ENCODE results near the gene CDC42EP2.

The CDC42EP2 gene

DNA sequence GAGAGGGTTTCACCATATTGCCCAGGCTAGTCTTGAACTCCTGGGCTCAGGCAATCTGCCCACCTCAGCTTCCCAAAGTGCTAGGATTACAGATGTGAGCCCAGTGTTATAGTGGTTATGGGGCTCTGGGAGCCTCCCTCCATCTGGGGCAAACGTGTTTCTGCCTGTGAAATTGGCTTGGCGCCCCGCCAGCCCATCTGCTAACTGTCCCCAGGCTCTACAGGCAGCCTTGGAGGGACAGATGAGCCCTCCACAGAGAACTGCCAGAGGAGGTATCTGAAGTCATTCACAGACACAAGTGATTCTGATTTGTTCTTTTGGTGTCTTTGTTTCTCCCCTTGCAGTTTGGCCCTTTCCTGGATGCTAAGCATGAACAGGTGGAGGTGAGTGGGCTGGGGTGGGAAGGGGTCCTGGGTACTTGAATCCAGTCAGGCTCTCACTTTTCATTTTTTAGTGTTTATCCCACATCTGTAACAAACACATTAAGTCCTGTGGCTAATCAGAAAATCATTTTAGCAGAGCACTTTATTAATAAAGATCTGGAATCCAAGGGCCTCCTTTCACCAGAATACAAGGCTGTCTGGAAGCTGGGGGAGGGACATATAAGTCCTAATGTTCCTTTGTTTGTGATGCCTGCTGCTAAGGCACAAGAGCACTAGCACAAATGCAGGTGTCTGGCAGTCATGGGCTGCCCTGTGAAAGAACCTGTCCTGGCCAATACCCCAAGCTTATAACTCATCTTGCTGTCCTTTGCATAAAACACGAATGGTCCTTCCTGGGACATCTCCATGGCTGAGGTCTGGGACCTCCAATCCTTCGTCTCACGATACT is 25.7 kb upstream of the CDC42EP2 start:
- Histone ChIP-seq H3K27me3 (ENCODE audit: control insufficient read depth in 3 of 3, insufficient read depth in 3 of 3, low read depth in 1 of 3, low read length in 3 of 3) (no peaks in the 10 kb centered on the region), H3K36me3 (replicated peaks in 1 of 2; ENCODE audit: control insufficient read depth in 2 of 2, insufficient read depth in 2 of 2, low read length in 2 of 2) (peaks cover 48 to 99% of the 10 kb centered on the region in 2 donors), H3K4ac (ENCODE audit: low read length) (no peak overlapping the region), H3K4me3 (ENCODE audit: low read length in 2 of 2) (no peak overlapping the region), H2BK120ac (ENCODE audit: low read depth, low read length) (no peak overlapping the region), H4K8ac (ENCODE audit: low read depth, low read length) (no peak overlapping the region), H3K79me1 (ENCODE audit: low read depth, low read length) (no peaks in the 10 kb centered on the region), H2BK12ac (ENCODE audit: low read length) (no peak overlapping the region), H4K91ac (ENCODE audit: low read depth, low read length, poor library complexity) (no peak overlapping the region), H3K23ac (ENCODE audit: low read depth, low read length, poor library complexity) (no peak overlapping the region), H3K14ac (ENCODE audit: low read length) (no peak overlapping the region), H2BK5ac (ENCODE audit: low read length) (no peak overlapping the region), H3K27ac (replicated peaks; ENCODE audit: low read length) (no peak overlapping the region), H3K18ac (ENCODE audit: low read length) (no peak overlapping the region), H3K4me2 (ENCODE audit: insufficient read depth, low read length, poor library complexity, severe bottlenecking) (no peak overlapping the region), H3K4me1 (ENCODE audit: control insufficient read depth in 2 of 2, insufficient read depth in 1 of 2, low read depth in 1 of 2, low read length in 2 of 2) (no peaks in the 10 kb centered on the region), H2BK15ac (ENCODE audit: low read length) (no peak overlapping the region), H2AFZ (ENCODE audit: low read length) (no peak overlapping the region), H3K9me3 (replicated peaks in 1 of 2; ENCODE audit: control insufficient read depth in 2 of 2, insufficient read depth in 1 of 2, low read depth in 1 of 2, low read length in 2 of 2) (no peaks in the 10 kb centered on the region), H2AK5ac (ENCODE audit: low read depth, low read length) (no peak overlapping the region), H3K9ac (ENCODE audit: low read depth, low read length, poor library complexity) (no peak overlapping the region)
- no CpG with 5 or more reads among the region's 6 CpGs for WGBS, 2 donors (ENCODE audit: extremely low coverage in 2 of 2, insufficient read length in 2 of 2, insufficient replicate concordance in 1 of 2)
- no peak for DNase-seq (ENCODE audit: low spot score)

DNA sequence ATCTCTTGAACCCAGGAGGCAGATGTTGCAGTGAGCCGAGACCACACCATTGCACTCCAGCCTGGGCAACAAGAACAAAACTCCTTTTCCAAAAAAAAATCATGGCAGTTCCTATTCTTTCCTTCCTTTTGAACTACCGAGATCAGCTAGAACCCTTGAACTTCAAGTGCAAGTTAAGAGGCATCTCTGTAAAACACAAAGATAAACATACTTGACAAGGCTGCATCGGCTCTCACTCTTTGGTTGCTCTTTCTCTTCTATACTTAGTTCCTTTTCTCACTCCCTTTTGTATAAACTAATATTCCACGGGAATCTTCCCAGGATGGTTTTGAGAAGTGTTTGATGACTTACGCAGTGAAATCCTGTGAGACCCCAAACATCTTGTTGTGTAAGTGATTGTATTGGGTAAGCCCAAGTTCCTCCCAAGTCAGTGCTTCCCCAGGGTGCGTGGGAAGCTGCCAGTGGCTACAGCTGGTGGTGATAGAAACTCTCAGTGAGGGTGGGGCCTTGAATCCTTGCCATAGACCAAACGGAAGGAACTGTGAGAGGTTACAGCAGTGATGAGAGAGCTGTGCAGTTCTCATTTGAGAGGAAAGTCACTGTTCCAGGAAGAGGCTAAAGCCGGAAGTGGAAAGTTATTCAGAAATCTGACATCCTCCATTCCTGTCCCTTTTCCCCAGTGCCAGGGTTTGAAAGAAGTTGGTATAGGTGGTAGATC is 24.1 kb upstream of the CDC42EP2 start:
- no peak overlapping the region for H3K4me3 ChIP-seq (ENCODE audit: low read length in 2 of 2)
- no peak overlapping the region for H4K8ac ChIP-seq (ENCODE audit: low read depth, low read length)
- no peak overlapping the region for H4K91ac ChIP-seq (ENCODE audit: low read depth, low read length, poor library complexity)
- no peak for DNase-seq (ENCODE audit: low spot score)
- no peak overlapping the region for H3K4me2 ChIP-seq (ENCODE audit: insufficient read depth, low read length, poor library complexity, severe bottlenecking)
- no peak overlapping the region for H3K23ac ChIP-seq (ENCODE audit: low read depth, low read length, poor library complexity)
- no CpG with 5 or more reads among the region's 8 CpGs for WGBS, 2 donors (ENCODE audit: extremely low coverage in 2 of 2, insufficient read length in 2 of 2, insufficient replicate concordance in 1 of 2)
- H3K9ac ChIP-seq (ENCODE audit: low read depth, low read length, poor library complexity) = no peak overlapping the region
- no peaks in the 10 kb centered on the region for H3K79me1 ChIP-seq (ENCODE audit: low read depth, low read length)
- H3K4me1 ChIP-seq (ENCODE audit: control insufficient read depth in 2 of 2, insufficient read depth in 1 of 2, low read depth in 1 of 2, low read length in 2 of 2) = no peaks in the 10 kb centered on the region
- H3K4ac ChIP-seq (ENCODE audit: low read length) = no peak overlapping the region
- peaks cover 54 to 99% of the 10 kb centered on the region in 2 donors for H3K36me3 ChIP-seq (replicated peaks in 1 of 2; ENCODE audit: control insufficient read depth in 2 of 2, insufficient read depth in 2 of 2, low read length in 2 of 2)
- no peak overlapping the region for H3K18ac ChIP-seq (ENCODE audit: low read length)
- H3K14ac ChIP-seq (ENCODE audit: low read length) = no peak overlapping the region
- no peak overlapping the region for H2BK15ac ChIP-seq (ENCODE audit: low read length)
- H3K9me3 ChIP-seq (replicated peaks in 1 of 2; ENCODE audit: control insufficient read depth in 2 of 2, insufficient read depth in 1 of 2, low read depth in 1 of 2, low read length in 2 of 2) = no peaks in the 10 kb centered on the region
- no peak overlapping the region for H2BK12ac ChIP-seq (ENCODE audit: low read length)
- H2AFZ ChIP-seq (ENCODE audit: low read length) = no peak overlapping the region
- no peak overlapping the region for H2AK5ac ChIP-seq (ENCODE audit: low read depth, low read length)
- no peak overlapping the region for H2BK120ac ChIP-seq (ENCODE audit: low read depth, low read length)
- H3K27me3 ChIP-seq (ENCODE audit: control insufficient read depth in 3 of 3, insufficient read depth in 3 of 3, low read depth in 1 of 3, low read length in 3 of 3) = no peaks in the 10 kb centered on the region
- H3K27ac ChIP-seq (replicated peaks; ENCODE audit: low read length) = no peak overlapping the region
- no peak overlapping the region for H2BK5ac ChIP-seq (ENCODE audit: low read length)

DNA sequence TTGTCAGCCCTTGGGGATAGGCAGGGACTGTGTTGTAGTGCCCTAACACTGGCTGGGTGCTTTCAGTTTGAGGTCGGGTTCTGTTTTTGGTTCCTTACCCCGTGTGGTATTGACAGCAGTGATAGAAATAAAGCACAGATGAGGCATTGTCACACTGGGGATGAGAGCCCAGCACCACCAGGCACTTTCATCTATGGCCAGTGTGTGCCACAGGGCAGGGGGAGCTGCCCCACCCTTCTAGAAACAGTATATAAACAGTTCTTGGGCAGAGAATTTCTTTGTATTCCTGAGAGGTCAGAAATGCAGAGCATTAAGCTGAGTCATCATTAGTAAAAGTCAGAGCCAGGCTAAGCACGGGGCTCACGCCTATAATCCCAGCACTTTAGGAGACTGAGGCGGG is 23.1 kb upstream of the CDC42EP2 start:
- no peaks in the 10 kb centered on the region for H3K9me3 ChIP-seq (replicated peaks in 1 of 2; ENCODE audit: control insufficient read depth in 2 of 2, insufficient read depth in 1 of 2, low read depth in 1 of 2, low read length in 2 of 2)
- H3K14ac ChIP-seq (ENCODE audit: low read length) = no peak overlapping the region
- no peak overlapping the region for H4K8ac ChIP-seq (ENCODE audit: low read depth, low read length)
- H2BK15ac ChIP-seq (ENCODE audit: low read length) = no peak overlapping the region
- no peaks in the 10 kb centered on the region for H3K4me1 ChIP-seq (ENCODE audit: control insufficient read depth in 2 of 2, insufficient read depth in 1 of 2, low read depth in 1 of 2, low read length in 2 of 2)
- no peak overlapping the region for H2AK5ac ChIP-seq (ENCODE audit: low read depth, low read length)
- no peak overlapping the region for H3K4me3 ChIP-seq (ENCODE audit: low read length in 2 of 2)
- no peak overlapping the region for H3K27ac ChIP-seq (replicated peaks; ENCODE audit: low read length)
- DNase-seq (ENCODE audit: low spot score) = no peak
- H3K4me2 ChIP-seq (ENCODE audit: insufficient read depth, low read length, poor library complexity, severe bottlenecking) = no peak overlapping the region
- H3K27me3 ChIP-seq (ENCODE audit: control insufficient read depth in 3 of 3, insufficient read depth in 3 of 3, low read depth in 1 of 3, low read length in 3 of 3) = no peaks in the 10 kb centered on the region
- WGBS, 2 donors (ENCODE audit: extremely low coverage in 2 of 2, insufficient read length in 2 of 2, insufficient replicate concordance in 1 of 2) = no CpG with 5 or more reads among the region's 5 CpGs
- no peak overlapping the region for H2AFZ ChIP-seq (ENCODE audit: low read length)
- H3K9ac ChIP-seq (ENCODE audit: low read depth, low read length, poor library complexity) = no peak overlapping the region
- H2BK120ac ChIP-seq (ENCODE audit: low read depth, low read length) = no peak overlapping the region
- no peak overlapping the region for H2BK12ac ChIP-seq (ENCODE audit: low read length)
- peaks cover 58 to 99% of the 10 kb centered on the region in 2 donors for H3K36me3 ChIP-seq (replicated peaks in 1 of 2; ENCODE audit: control insufficient read depth in 2 of 2, insufficient read depth in 2 of 2, low read length in 2 of 2)
- no peak overlapping the region for H2BK5ac ChIP-seq (ENCODE audit: low read length)
- H3K18ac ChIP-seq (ENCODE audit: low read length) = no peak overlapping the region
- H3K79me1 ChIP-seq (ENCODE audit: low read depth, low read length) = no peaks in the 10 kb centered on the region
- H3K23ac ChIP-seq (ENCODE audit: low read depth, low read length, poor library complexity) = no peak overlapping the region
- no peak overlapping the region for H3K4ac ChIP-seq (ENCODE audit: low read length)
- no peak overlapping the region for H4K91ac ChIP-seq (ENCODE audit: low read depth, low read length, poor library complexity)

DNA sequence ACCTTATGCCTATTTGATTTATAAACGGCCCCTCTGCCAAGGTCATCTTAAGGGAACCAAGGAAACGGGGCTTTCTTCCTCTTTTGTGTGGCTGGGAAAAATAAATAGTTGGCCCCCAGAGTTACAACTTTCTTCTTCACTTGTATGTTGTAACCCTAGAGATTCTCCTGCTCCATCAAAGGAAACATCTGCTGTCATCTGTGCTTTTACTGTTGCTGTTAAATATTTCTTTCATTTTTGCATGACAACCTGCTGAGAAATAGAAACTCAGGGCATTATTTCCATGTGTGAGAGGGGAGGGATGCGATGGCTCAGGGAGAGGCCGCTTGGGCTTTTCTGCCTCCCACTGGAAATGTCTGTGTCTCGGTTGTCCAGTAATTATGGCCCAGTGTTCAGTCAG is 21.8 kb upstream of the CDC42EP2 start:
- Histone ChIP-seq H2AK5ac (ENCODE audit: low read depth, low read length) (no peak overlapping the region), H3K27me3 (ENCODE audit: control insufficient read depth in 3 of 3, insufficient read depth in 3 of 3, low read depth in 1 of 3, low read length in 3 of 3) (no peaks in the 10 kb centered on the region), H2BK120ac (ENCODE audit: low read depth, low read length) (no peak overlapping the region), H3K23ac (ENCODE audit: low read depth, low read length, poor library complexity) (no peak overlapping the region), H3K4ac (ENCODE audit: low read length) (no peak overlapping the region), H3K9ac (ENCODE audit: low read depth, low read length, poor library complexity) (no peak overlapping the region), H3K9me3 (replicated peaks in 1 of 2; ENCODE audit: control insufficient read depth in 2 of 2, insufficient read depth in 1 of 2, low read depth in 1 of 2, low read length in 2 of 2) (no peaks in the 10 kb centered on the region), H4K8ac (ENCODE audit: low read depth, low read length) (no peak overlapping the region), H3K4me1 (ENCODE audit: control insufficient read depth in 2 of 2, insufficient read depth in 1 of 2, low read depth in 1 of 2, low read length in 2 of 2) (peaks cover 0 to 2% of the 10 kb centered on the region in 2 donors), H2BK5ac (ENCODE audit: low read length) (no peak overlapping the region), H3K14ac (ENCODE audit: low read length) (no peak overlapping the region), H3K4me3 (ENCODE audit: low read length in 2 of 2) (no peak overlapping the region), H2AFZ (ENCODE audit: low read length) (no peak overlapping the region), H3K36me3 (replicated peaks in 1 of 2; ENCODE audit: control insufficient read depth in 2 of 2, insufficient read depth in 2 of 2, low read length in 2 of 2) (peaks cover 53 to 99% of the 10 kb centered on the region in 2 donors), H4K91ac (ENCODE audit: low read depth, low read length, poor library complexity) (no peak overlapping the region), H3K79me1 (ENCODE audit: low read depth, low read length) (no peaks in the 10 kb centered on the region), H3K18ac (ENCODE audit: low read length) (no peak overlapping the region), H3K27ac (replicated peaks; ENCODE audit: low read length) (no peak overlapping the region), H2BK12ac (ENCODE audit: low read length) (no peak overlapping the region), H2BK15ac (ENCODE audit: low read length) (no peak overlapping the region), H3K4me2 (ENCODE audit: insufficient read depth, low read length, poor library complexity, severe bottlenecking) (no peak overlapping the region)
- WGBS, 2 donors (ENCODE audit: extremely low coverage in 2 of 2, insufficient read length in 2 of 2, insufficient replicate concordance in 1 of 2) = no CpG with 5 or more reads among the region's 5 CpGs
- DNase-seq (ENCODE audit: low spot score) = no peak

Measured in neuronal stem cell (in vitro differentiated cells).